AG04450 (cell line): ENCODE data around the gene MYO3A. TPM values are rescaled to one million over a fixed set of nuclear protein-coding genes. Genes with fewer than 3 reads are reported as not detected.

Experiments
- CTCF ChIA-PET: fragments of 300-600, 350-600 bp; formaldehyde crosslinking; extraction: SDS; loops from one replicate; lab custom pipeline; 2022; ENCODE audit warnings: antibody characterized with exemption, inconsistent platforms; lab: Charles Lee
- POLR2A ChIA-PET: fragments of 350-600 bp; formaldehyde crosslinking; extraction: SDS; loops from one replicate; lab custom pipeline; 2021; ENCODE audit warnings: antibody characterized with exemption, inconsistent platforms; lab: Yijun Ruan, JAX
- DNase-seq: peaks from one replicate; pipeline ENCODE4 v3.0.0-alpha.2; 2011; ENCODE audit warnings: low read depth, low spot score
- H3K27ac ChIP-seq: one replicate; pipeline ENCODE4 v1.5.1; 2012; ENCODE audit warnings: low read depth, low read length, control low read depth
- H3K27me3 ChIP-seq: one replicate; pipeline ENCODE4 v1.6.0; 2012; ENCODE audit warnings: low read length; ENCODE audit not compliant: control insufficient read depth, insufficient read depth
- H3K4me3 ChIP-seq: 2 replicates; pipeline ENCODE4 v1.5.1; 2011; ENCODE audit warnings: mild to moderate bottlenecking, low read depth, low read length, control low read depth
- H3K9me3 ChIP-seq: 2 replicates; pipeline ENCODE4 v1.5.1; 2012; ENCODE audit warnings: low read length; ENCODE audit not compliant: control insufficient read depth, insufficient read depth
- CTCF ChIP-seq: IDR thresholded peaks from 2 replicates; pipeline ENCODE4 v1.5.1; 2011; ENCODE audit warnings: low read depth, low read length, control low read depth, inconsistent platforms
- polyA plus RNA-seq: library from polyadenylated mRNA; depleted of rRNA; stranded (reverse); fragments of >200 nt; gene quantifications from 2 replicates; pipeline ENCODE4 v1.2.3, GENCODE V29; 2011

Gene MYO3A
- polyA plus RNA-seq, 1 experiment, result not detected

GRCh38 chr10:26213157-26213800, 279.2 kb downstream of the MYO3A start:
- Histone ChIP-seq H3K27me3 (peaks cover 10% of the 10 kb centered on the region), H3K9me3 (peaks cover 27% of the 10 kb centered on the region; the same call in 1 of the 2 replicates), H3K4me3 (no peak overlapping the region), H3K27ac (no peak overlapping the region)
- no peak for TF ChIP-seq CTCF
- no peak for DNase-seq
- POLR2A ChIA-PET, result no interaction called here
- CTCF ChIA-PET, result no interaction called here

GRCh38 chr10:26214004-26214403, 280.0 kb downstream of the MYO3A start:
- ChIA-PET POLR2A (no interaction called here), CTCF (no interaction called here)
- no peak for TF ChIP-seq CTCF
- peaks cover 27% of the 10 kb centered on the region; the same call in 1 of the 2 replicates for H3K9me3 ChIP-seq
- H3K27ac ChIP-seq, result no peak overlapping the region
- no peak for DNase-seq
- H3K27me3 ChIP-seq, result peaks cover 10% of the 10 kb centered on the region
- no peak overlapping the region for H3K4me3 ChIP-seq

GRCh38 chr10:26214551-26215395, 280.7 kb downstream of the MYO3A start:
- Histone ChIP-seq H3K27me3 (peaks cover 10% of the 10 kb centered on the region), H3K4me3 (no peak overlapping the region), H3K9me3 (peaks cover 27% of the 10 kb centered on the region; the same call in 1 of the 2 replicates), H3K27ac (no peak overlapping the region)
- POLR2A ChIA-PET, result no interaction called here
- CTCF ChIA-PET, result no interaction called here
- TF ChIP-seq CTCF, result no peak
- DNase-seq, result no peak

GRCh38 chr10:26215396-26215934, 281.4 kb downstream of the MYO3A start:
- peaks cover 10% of the 10 kb centered on the region for H3K27me3 ChIP-seq
- no peak for DNase-seq
- peaks cover 27% of the 10 kb centered on the region; the same call in 1 of the 2 replicates for H3K9me3 ChIP-seq
- ChIA-PET POLR2A (no interaction called here), CTCF (no interaction called here)
- no peak overlapping the region for H3K27ac ChIP-seq
- no peak for TF ChIP-seq CTCF
- H3K4me3 ChIP-seq, result no peak overlapping the region
